Lower leg skin (tissue), 4 donors: ENCODE data around the gene MEAK7. TPM values are rescaled to one million over a fixed set of nuclear protein-coding genes. Genes with fewer than 3 reads are reported as not detected.
A peak's percentile ranks its signal among the peaks of the same experiment; 100 is the strongest.

Experiments used
- DNase-seq, 2 donors: peaks; one replicate each; pipeline ENCODE4 v3.0.0-alpha.2; 2019; ENCODE audit warnings: low spot score in 2 of 2
- H3K4me3 ChIP-seq: fragments of 200-600 bp; sonication (generic); 2 replicates; pipeline ENCODE4 v1.5.1; 2017; ENCODE audit warnings: mild to moderate bottlenecking, low read depth; ENCODE audit not compliant: poor library complexity, severe bottlenecking
- CTCF ChIP-seq, 3 donors: fragments of 450-650 bp; IDR thresholded peaks; one replicate each; pipeline ENCODE4 v1.5.1; 2016; ENCODE audit warnings: antibody characterized with exemption in 3 of 3, mild to moderate bottlenecking in 3 of 3, moderate library complexity in 2 of 3
- POLR2A ChIP-seq, 2 donors: fragments of 450-650 bp; IDR thresholded peaks; one replicate each; pipeline ENCODE4 v1.6.1; 2016 to 2017; ENCODE audit warnings: antibody characterized with exemption in 2 of 2, mild to moderate bottlenecking in 1 of 2, moderate library complexity in 1 of 2
- WGBS, 2 donors: methylation state at CpG; one replicate each; pipeline ENCODE4 v1.1.5; 2018; 5-methylcytosine and 5-hydroxymethylcytosine counted together
- intact Hi-C: fragments of 100-400 bp; cut with DNase I; formaldehyde crosslinking; loops from one replicate; pipeline ENCODE4 v1.15.0; 2023; ENCODE audit warnings: low total_unique reads
- total RNA-seq, 4 donors: library from RNA; depleted of rRNA; stranded (reverse); fragments of >200 nt; gene quantifications; one replicate each; pipeline ENCODE4 v1.1.0, GENCODE V29; 2016

MEAK7 gene
- total RNA-seq, 4 donors from 2014 or later, result 10.2 to 20.8 (median 14.9) TPM

- no peak overlapping the region for H3K4me3 ChIP-seq
- peak in 1 of 2 donors; percentile 50 for DNase-seq
- WGBS, 2 donors, result 85 to 90% methylated on average over 14 of the region's 14 CpGs
- intact Hi-C loops, result loop anchor here (10.0 kb wide), 1 partner anchor 211 kb away; no protein-coding TSS in a partner anchor
- TF ChIP-seq CTCF (IDR thresholded peaks at IDR 0.05) (no peak), POLR2A (IDR thresholded peaks at IDR 0.05) (no peak)
Observed at GRCh38 chr16:84486126-84486525, 18.3 kb downstream of the MEAK7 start.

- DNase-seq, result peak in 1 of 2 donors; percentile 73
- intact Hi-C loops, result loop anchor here (10.0 kb wide), 1 partner anchor 211 kb away; no protein-coding TSS in a partner anchor
- TF ChIP-seq CTCF (IDR thresholded peaks at IDR 0.05) (no peak), POLR2A (IDR thresholded peaks at IDR 0.05) (no peak)
- 90 to 93% methylated on average over 16 of the region's 16 CpGs for WGBS, 2 donors
- no peak overlapping the region for H3K4me3 ChIP-seq
Observed at GRCh38 chr16:84485255-84486010, 19.0 kb downstream of the MEAK7 start.

- peak in 1 of 2 donors; percentile 83 for DNase-seq
- 67 to 69% methylated on average over 15 of the region's 15 CpGs for WGBS, 2 donors
- intact Hi-C loops, result loop anchor here (10.0 kb wide), 1 partner anchor 210 kb away; no protein-coding TSS in a partner anchor
Observed at GRCh38 chr16:84484579-84485254, 19.7 kb downstream of the MEAK7 start.

GRCh38 chr16:84483882-84484565 lies 20.4 kb downstream of the MEAK7 start:
- intact Hi-C loops, result loop anchor here (10.0 kb wide), 1 partner anchor 209 kb away; no protein-coding TSS in a partner anchor
- DNase-seq, result peak in 1 of 2 donors; percentile 75
- 85 to 90% methylated on average over 17 to 19 of the region's 19 CpGs for WGBS, 2 donors
- TF ChIP-seq CTCF (IDR thresholded peaks at IDR 0.05) (no peak), POLR2A (IDR thresholded peaks at IDR 0.05) (no peak)
- no peak overlapping the region for H3K4me3 ChIP-seq

More at GRCh38 chr16:84484579-84485254, 19.7 kb downstream of the MEAK7 start:
- no peak for TF ChIP-seq POLR2A (IDR thresholded peaks at IDR 0.05)
- TF ChIP-seq CTCF (IDR thresholded peaks at IDR 0.05), result no peak
- no peak overlapping the region for H3K4me3 ChIP-seq

- 94 to 98% methylated on average over 25 of the region's 25 CpGs for WGBS, 2 donors
- DNase-seq, result peak in 1 of 2 donors; percentile 72
- no peak overlapping the region for H3K4me3 ChIP-seq
- no peak for TF ChIP-seq POLR2A (IDR thresholded peaks at IDR 0.05)
- TF ChIP-seq CTCF (IDR thresholded peaks at IDR 0.05), result no peak
- intact Hi-C loops, result loop anchor here (10.0 kb wide), 1 partner anchor 208 kb away; no protein-coding TSS in a partner anchor
Observed at GRCh38 chr16:84482951-84483881, 21.2 kb downstream of the MEAK7 start.
